Measurements from ENCODE around the gene BRWD1. TPM values are rescaled to one million over a fixed set of nuclear protein-coding genes. Genes with fewer than 3 reads are reported as not detected.

The BRWD1 gene
- total and polyA plus RNA-seq, 2 of the 8 experiments (the other 6 are each of a cell fraction or from before 2014, with no cell fraction given), result 9.3 to 45.2 TPM

GRCh38 chr21:39348355-39349210, 35.2 kb upstream of the BRWD1 start, which contains the start of gene HMGN1 (continued):
- no peak for TF ChIP-seq JUND (IDR thresholded peaks at IDR 0.05; ENCODE audit: low read length)
- TF ChIP-seq NRF1 (IDR thresholded peaks at IDR 0.05; ENCODE audit: low read depth, low read length), result no peak
- TF ChIP-seq RNF2 (IDR thresholded peaks at IDR 0.05; ENCODE audit: borderline replicate concordance, low read depth, low read length, missing control alignments, poor library complexity, severe bottlenecking), result no peak
- TF ChIP-seq GTF2F1 (IDR thresholded peaks at IDR 0.05; ENCODE audit: borderline replicate concordance, low read depth, low read length), result no peak
- TF ChIP-seq, protein P1, sequence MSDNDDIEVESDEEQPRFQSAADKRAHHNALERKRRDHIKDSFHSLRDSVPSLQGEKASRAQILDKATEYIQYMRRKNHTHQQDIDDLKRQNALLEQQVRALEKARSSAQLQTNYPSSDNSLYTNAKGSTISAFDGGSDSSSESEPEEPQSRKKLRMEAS (IDR thresholded peaks at IDR 0.05), result peak; percentile 80
- TF ChIP-seq RAD21 (IDR thresholded peaks at IDR 0.05 in 1 of 2, conservative IDR thresholded peaks at IDR 0.05 in 1 of 2; ENCODE audit: low read depth in 2 of 2, low read length in 2 of 2), result no peak
- TF ChIP-seq SIRT6 (IDR thresholded peaks at IDR 0.05; ENCODE audit: low read length), result no peak

Data from H1 (cell line).